Activated T-helper 2 cell treated with anti-CD3 and anti-CD28 coated beads, Interferon-gamma antibody, Interleukin-2, Interleukin-4, amounts not matched to agents 10 μg/mL and 5 μg/mL and 100 μg/mL, durations not matched to agents 14 hours and 24 hours and 36 hours (primary cell): ENCODE measurements around the gene SZT2. TPM values are rescaled to one million over a fixed set of nuclear protein-coding genes. Genes with fewer than 3 reads are reported as not detected.
A peak's percentile ranks its signal among the peaks of the same experiment; 100 is the strongest.
"Not testable (repeated sequence)": the region's sequence is repeated elsewhere in the genome, so short reads cannot be mapped to it uniquely, and the experiment has no call there.

ENCODE experiments used
- DNase-seq: peaks from one replicate; pipeline ENCODE4 v3.0.0; 2021; ENCODE audit warnings: low spot score
- H3K27ac Mint-ChIP-seq: one replicate; pipeline ENCODE4 v1.8.0; 2021; ENCODE audit warnings: mixed read lengths
- H3K27me3 Mint-ChIP-seq: one replicate; pipeline ENCODE4 v1.8.0; 2021; ENCODE audit warnings: low read depth, mixed read lengths
- H3K36me3 Mint-ChIP-seq: one replicate; pipeline ENCODE4 v1.8.0; 2021; ENCODE audit warnings: low read depth, mixed read lengths
- H3K4me1 Mint-ChIP-seq: one replicate; pipeline ENCODE4 v1.8.0; 2021; ENCODE audit warnings: low read depth, mixed read lengths
- H3K4me3 Mint-ChIP-seq: one replicate; pipeline ENCODE4 v1.8.0; 2021; ENCODE audit warnings: low read depth, mild to moderate bottlenecking, moderate library complexity, mixed read lengths
- H3K9me3 Mint-ChIP-seq: one replicate; pipeline ENCODE4 v1.8.0; 2021; ENCODE audit warnings: mixed read lengths
- intact Hi-C: fragments of 100-400 bp; cut with micrococcal nuclease; formaldehyde crosslinking; loops from one replicate; pipeline ENCODE4 v1.15.1; 2023
- total RNA-seq: library from RNA; stranded (reverse); gene quantifications from 2 replicates; pipeline ENCODE4 v1.2.3, GENCODE V29; 2022

Gene SZT2
- total RNA-seq, 1 donor from 2014 or later: 56.6 TPM

DNA sequence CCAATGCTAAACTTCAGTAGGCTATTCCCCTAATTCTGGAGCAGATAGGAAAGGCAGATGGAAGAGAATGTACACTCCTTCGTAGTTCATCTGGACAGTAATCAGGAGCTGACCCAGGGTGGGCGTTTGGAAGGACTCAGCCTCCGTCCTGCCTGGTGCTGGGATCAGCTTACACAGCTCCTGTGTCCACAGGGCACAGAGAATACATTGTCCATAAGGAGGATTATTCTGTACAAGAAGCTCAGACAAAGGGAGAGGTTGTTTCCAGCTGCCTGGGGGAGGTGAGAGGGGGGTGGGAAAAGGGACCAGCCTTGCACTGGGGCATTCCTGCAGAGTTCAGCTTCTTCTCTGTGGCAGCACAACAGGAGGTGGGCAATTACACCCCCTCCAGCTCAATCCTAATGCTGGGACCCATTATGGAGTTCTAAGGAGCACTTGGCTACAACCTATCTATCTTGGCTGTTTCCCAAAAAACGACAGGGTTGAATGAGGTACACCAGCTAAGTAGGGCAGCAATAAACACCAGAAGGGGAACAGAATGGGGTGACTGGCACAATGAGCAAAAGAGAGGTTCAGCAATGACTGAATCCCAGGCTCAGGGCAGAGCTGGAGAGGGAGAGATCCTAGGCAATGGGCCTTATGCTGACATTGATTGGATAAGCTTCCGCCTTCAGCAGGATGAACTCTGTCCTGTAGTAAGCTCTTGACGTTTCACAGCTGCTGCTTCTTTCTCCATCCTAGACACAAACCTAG is 7.5 kb upstream of the SZT2 start:
- intact Hi-C loops: no loop called here
- peaks cover 61% of the 10 kb centered on the region for H3K36me3 Mint-ChIP-seq

DNA sequence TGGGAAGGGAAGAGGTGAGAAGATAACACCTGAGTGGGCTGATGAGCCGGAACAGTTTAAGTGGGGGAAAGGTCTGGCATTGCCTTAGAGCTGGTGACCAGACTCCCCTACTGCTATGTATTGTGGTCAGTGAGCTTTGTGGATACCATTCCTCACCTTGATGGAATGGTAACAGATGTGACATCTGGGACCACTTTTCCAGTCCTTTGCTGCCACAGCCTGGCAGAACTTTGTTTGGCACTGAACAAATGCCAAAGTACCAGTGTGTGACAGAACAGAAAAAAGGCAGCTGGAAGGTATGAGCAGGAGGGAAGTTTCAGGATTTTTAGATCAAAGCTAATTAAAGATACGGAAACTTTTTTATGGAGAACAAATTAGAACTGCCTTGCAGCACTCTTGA is 6.2 kb upstream of the SZT2 start:
- Mint-ChIP-seq H3K27ac (no peak overlapping the region), H3K4me3 (no peak overlapping the region), H3K27me3 (no peaks in the 10 kb centered on the region), H3K9me3 (no peaks in the 10 kb centered on the region), H3K4me1 (peaks cover 6% of the 10 kb centered on the region), H3K36me3 (peaks cover 67% of the 10 kb centered on the region)
- intact Hi-C loops: no loop called here
- no peak for DNase-seq

More for the DNA sequence above, 7.5 kb upstream of the SZT2 start:
- no peak for DNase-seq
- Mint-ChIP-seq H3K27me3 (no peaks in the 10 kb centered on the region), H3K9me3 (no peaks in the 10 kb centered on the region), H3K4me1 (peaks cover 2% of the 10 kb centered on the region), H3K27ac (no peak overlapping the region), H3K4me3 (no peak overlapping the region)

DNA sequence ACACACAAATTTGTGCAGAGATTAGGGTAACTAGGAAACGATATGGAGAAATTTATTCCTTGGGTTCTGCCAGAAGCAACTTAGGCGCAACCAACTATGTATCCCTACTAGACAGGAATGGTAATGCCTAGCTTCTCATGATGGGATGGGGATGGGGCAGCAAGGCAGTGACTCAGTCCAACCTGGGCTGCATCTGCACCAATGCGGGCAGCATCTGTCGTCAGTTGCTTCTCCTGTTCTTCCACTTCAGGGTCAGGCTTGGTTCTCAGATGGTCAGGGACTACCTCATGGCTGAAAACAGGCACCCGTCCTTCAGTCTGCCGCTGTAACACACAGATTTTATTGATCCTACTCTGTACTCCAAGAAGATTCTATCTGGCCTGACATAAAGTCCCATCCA is 3.0 kb upstream of the SZT2 start:
- Mint-ChIP-seq H3K4me3 (no peak overlapping the region), H3K36me3 (peaks cover 60% of the 10 kb centered on the region), H3K27me3 (no peaks in the 10 kb centered on the region), H3K27ac (no peak overlapping the region), H3K4me1 (peaks cover 16% of the 10 kb centered on the region), H3K9me3 (no peaks in the 10 kb centered on the region)
- intact Hi-C loops: no loop called here
- no peak for DNase-seq

DNA sequence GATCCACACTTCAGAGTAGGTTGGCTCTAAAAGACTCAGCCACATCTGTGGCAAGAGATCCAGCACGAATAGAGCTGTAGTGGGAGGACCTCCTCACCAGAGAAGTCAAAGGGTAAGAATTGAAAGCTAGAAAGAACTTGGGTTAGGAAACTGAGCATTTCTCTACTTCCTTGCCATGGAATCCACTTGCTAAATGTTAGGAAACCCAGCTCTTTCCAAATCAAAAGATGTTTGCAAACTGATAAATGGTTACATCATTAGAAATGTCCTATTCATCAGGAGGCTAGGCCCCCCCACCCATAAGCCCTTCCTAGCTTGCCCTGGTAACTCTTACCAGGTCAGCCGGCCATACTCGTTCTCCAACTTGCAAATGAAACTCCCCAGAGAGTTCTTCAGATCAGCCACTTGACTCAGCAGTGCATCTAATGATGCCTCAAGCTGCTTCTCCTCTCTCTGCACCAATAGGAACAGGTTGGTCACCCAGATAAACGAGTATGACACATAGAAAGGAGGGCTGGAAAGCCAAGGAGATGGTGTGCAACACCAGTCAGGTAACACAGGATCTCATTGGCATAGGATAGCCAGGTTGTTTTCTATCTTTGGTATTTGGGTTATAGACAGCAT is 1.6 kb upstream of the SZT2 start:
- peak overlapping the region; percentile 100 for H3K4me3 Mint-ChIP-seq
- no peaks in the 10 kb centered on the region for H3K27me3 Mint-ChIP-seq
- intact Hi-C loops: no loop called here
- DNase-seq: no peak
- H3K4me1 Mint-ChIP-seq: peaks cover 20% of the 10 kb centered on the region
- H3K9me3 Mint-ChIP-seq: no peaks in the 10 kb centered on the region
- peak overlapping the region; percentile 38 for H3K27ac Mint-ChIP-seq
- H3K36me3 Mint-ChIP-seq: peaks cover 49% of the 10 kb centered on the region

DNA sequence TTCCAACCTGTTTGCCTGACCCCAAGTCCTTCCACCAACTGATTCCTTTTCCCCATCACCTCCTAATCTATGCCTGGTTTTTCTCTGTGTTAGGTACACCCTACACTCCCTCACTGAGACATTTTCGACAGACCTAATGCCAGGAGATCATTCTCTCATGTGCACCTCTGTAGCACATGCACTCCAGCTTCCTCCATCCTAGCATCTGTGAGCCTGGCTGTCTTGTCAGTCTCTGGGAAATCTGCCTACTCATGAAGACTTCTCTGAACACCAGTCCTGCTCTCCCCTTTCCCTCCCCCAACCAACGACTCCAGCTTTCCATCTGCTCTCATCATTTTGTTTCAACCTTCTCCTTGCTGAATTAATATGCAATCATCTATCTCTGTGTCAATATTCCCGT is 1.1 kb upstream of the SZT2 start:
- intact Hi-C loops: loop anchor here (1.0 kb wide), 1 partner anchor 20 kb away; the partner anchor contains the start of gene ELOVL1
- no peak for DNase-seq
- peak overlapping the region; percentile 38 for H3K27ac Mint-ChIP-seq
- H3K4me1 Mint-ChIP-seq: peaks cover 20% of the 10 kb centered on the region
- no peaks in the 10 kb centered on the region for H3K9me3 Mint-ChIP-seq
- peaks cover 44% of the 10 kb centered on the region for H3K36me3 Mint-ChIP-seq
- no peaks in the 10 kb centered on the region for H3K27me3 Mint-ChIP-seq
- peak overlapping the region; percentile 100 for H3K4me3 Mint-ChIP-seq

DNA sequence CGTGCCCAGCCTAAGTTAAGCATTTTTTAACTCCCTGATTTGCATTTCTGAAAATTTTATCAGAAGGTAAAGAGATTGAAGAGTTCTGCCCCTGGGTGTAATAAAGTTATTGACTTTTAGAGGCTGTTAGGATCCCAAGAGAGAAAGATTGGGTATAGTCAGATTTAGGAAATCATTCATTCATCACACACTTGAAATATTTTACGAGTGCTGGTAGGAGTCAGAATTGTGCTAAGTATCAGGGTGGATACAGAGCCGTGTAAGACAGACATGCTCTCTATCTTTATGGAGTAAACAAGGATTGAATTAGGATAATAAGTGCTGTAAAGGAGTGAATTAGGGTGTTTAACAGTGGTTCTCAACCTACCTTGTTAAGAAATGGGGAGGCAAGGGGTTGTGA is 3.0 kb downstream of the SZT2 start:
- intact Hi-C loops: no loop called here
- Mint-ChIP-seq H3K27me3 (no peaks in the 10 kb centered on the region), H3K4me3 (no peak overlapping the region), H3K27ac (no peak overlapping the region), H3K36me3 (peaks cover 27% of the 10 kb centered on the region), H3K9me3 (no peaks in the 10 kb centered on the region), H3K4me1 (peaks cover 20% of the 10 kb centered on the region)
- no peak for DNase-seq

DNA sequence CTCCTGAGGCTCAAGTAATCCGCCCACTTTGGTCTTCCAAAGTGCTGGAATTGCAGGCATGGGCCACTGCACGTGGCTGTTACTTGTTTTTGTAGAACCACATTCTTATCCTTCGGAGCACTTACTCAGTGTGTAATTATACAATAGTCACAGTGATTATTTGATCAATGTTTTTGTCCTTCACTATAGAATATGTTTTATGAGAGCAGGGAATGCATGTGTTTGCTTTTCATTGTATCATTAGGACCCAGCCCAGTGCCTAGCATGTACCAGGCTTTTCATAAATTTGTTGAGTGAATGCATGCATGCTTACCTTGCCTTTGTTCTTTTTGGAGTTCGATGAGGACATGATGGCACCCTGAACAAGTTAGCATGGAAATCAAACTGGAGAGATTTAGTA is 5.8 kb downstream of the SZT2 start:
- intact Hi-C loops: no loop called here
- Mint-ChIP-seq H3K9me3 (no peaks in the 10 kb centered on the region), H3K27me3 (no peaks in the 10 kb centered on the region), H3K4me3 (no peak overlapping the region), H3K36me3 (peaks cover 17% of the 10 kb centered on the region), H3K27ac (no peak overlapping the region), H3K4me1 (peaks cover 5% of the 10 kb centered on the region)
- no peak for DNase-seq

DNA sequence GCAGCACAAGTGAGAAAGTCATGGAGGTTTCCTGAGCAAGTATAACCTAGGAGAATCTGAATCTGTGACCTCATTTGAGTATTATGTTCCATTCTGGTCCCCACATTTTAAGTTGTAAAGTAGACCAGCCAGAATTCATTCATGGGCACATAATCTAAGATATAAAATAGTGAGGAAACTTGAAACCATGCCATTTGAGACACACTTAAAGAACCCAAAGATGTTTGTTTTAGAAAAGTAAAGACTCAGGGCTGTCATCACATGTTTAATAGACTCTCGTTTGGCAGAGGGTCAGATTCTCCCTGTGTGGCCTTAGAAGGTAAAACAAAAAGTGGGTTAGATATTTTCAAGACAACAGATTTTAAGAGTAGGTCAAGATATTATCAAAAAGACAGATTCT is 6.4 kb downstream of the SZT2 start:
- Mint-ChIP-seq H3K9me3 (no peaks in the 10 kb centered on the region), H3K4me3 (no peak overlapping the region), H3K4me1 (peaks cover 3% of the 10 kb centered on the region), H3K36me3 (peaks cover 17% of the 10 kb centered on the region), H3K27ac (no peak overlapping the region), H3K27me3 (no peaks in the 10 kb centered on the region)
- intact Hi-C loops: no loop called here
- no peak for DNase-seq

DNA sequence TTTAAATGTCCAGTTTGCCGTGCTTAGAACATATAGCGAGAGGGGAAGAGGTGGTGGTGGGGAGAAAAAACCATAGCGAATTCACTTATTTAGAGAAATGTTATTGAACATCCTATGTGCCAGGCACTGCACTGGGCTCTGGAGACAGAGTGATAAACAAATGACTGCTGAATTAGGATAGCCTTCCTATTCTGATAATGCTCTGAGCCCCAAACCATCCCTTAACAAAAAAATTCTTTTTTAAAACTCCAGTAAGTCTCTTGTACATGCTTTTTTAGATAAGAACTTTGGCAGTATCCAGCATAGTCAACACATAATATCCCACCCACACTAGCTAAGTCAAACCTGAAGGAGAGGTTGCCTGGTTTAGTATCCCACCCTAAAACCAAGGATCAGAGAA is 8.5 kb downstream of the SZT2 start:
- intact Hi-C loops: no loop called here

DNA sequence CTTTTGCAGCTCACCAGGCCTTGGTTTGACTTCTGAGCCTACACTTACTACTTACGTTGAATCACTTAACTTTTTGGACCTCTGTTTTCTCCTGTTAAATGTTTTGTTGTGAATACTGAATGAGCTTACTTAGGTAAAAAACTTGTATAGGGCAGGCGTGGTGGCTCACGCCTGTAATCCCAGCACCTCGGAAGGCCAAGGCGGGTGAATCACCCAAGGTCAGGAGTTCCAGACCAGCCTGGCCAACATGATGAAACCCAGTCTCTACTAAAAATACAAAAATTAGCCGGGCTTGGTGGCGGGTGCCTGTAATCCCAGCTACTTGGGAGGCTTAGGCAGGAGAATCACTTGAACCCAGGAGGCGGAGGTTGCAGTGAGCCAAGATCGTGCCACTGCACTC is 10.7 kb downstream of the SZT2 start:
- H3K27me3 Mint-ChIP-seq, H3K27ac Mint-ChIP-seq, intact Hi-C loops, H3K9me3 Mint-ChIP-seq, H3K4me1 Mint-ChIP-seq, DNase-seq, H3K4me3 Mint-ChIP-seq: not testable (repeated sequence)
- peaks cover 30% of the 10 kb centered on the region for H3K36me3 Mint-ChIP-seq

More for the DNA sequence above, 8.5 kb downstream of the SZT2 start:
- Mint-ChIP-seq H3K9me3 (no peaks in the 10 kb centered on the region), H3K27me3 (no peaks in the 10 kb centered on the region), H3K4me3 (no peak overlapping the region), H3K4me1 (no peaks in the 10 kb centered on the region), H3K36me3 (peaks cover 19% of the 10 kb centered on the region), H3K27ac (no peak overlapping the region)
- DNase-seq: no peak

DNA sequence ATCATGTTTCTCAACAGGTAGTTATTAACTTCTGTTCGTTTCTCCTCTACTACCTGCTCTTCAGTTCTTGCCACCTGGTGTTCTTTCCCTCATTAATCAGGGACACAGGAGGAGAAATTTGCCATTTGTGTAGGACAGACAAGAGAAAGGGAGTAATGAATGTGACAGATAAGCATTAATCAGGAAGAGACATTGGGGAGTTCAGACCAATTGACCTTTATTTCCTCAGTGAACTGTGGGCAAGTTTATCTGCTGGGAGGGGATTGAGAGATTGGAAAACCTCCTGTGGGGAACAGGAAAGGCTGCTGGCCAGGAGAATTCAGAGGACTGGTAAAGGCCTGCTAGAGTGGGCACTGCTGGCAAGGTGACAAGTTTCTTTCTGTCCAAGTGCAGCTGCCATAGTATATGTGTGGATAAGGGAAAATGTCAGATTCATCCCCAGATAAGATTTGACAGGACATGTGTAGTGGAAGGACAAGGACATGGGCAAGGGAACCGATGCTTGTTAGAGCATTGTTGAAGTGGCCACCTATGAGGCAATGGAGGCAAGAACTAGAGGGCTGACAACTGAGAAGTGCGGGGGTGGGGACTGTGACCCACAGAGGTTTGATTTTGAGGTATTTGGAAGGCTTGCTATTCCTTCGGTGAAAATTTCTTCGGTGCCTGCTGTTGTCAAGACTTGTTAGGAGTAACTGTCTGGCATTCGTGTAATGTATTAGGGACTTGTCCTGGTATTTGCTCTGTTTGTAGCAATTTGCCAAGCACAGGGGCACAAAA is 12.6 kb downstream of the SZT2 start:
- intact Hi-C loops: no loop called here
- DNase-seq: no peak
- H3K27ac Mint-ChIP-seq: no peak overlapping the region

DNA sequence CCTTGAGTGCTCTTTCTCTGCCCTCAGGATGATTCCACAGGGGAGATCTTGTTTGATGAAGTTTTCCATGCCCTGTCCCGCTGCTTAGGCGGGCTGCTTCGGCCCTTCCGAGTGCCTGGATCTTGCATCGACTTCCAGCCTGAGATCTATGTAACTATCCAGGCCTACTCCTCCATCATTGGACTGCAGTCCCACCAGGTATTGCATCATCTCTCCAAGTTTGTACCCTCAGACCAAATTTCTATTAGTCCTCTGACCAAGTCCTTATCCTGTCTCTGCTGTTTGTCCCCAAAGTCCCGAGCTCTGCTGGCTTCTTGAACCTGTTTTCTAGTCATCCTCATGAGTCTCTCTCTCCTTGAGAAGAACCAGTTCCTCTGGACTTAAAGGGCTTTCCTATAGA is 14.7 kb downstream of the SZT2 start:
- H3K9me3 Mint-ChIP-seq: no peaks in the 10 kb centered on the region
- intact Hi-C loops: no loop called here
- H3K36me3 Mint-ChIP-seq: peaks cover 38% of the 10 kb centered on the region
- no peak overlapping the region for H3K27ac Mint-ChIP-seq
- no peaks in the 10 kb centered on the region for H3K27me3 Mint-ChIP-seq
- DNase-seq: no peak
- H3K4me1 Mint-ChIP-seq: no peaks in the 10 kb centered on the region
- H3K4me3 Mint-ChIP-seq: no peak overlapping the region

More for the DNA sequence above, 12.6 kb downstream of the SZT2 start:
- Mint-ChIP-seq H3K27me3 (no peaks in the 10 kb centered on the region), H3K9me3 (no peaks in the 10 kb centered on the region), H3K36me3 (peaks cover 31% of the 10 kb centered on the region), H3K4me1 (no peaks in the 10 kb centered on the region), H3K4me3 (no peak overlapping the region)
